Measurements from ENCODE around the gene TRPM5.

- TF ChIP-seq POLR2A (IDR thresholded peaks at IDR 0.05) (no peak), CTCF (IDR thresholded peaks at IDR 0.05) (no peak), EP300 (IDR thresholded peaks at IDR 0.05; ENCODE audit: low read depth) (no peak)
These were observed 14.0 kb upstream of the TRPM5 start for GRCh38 chr11:2458321-2458720.

Data from transverse colon (tissue), 3 donors.